ENCODE measurements around the gene PAK1IP1.

DNA sequence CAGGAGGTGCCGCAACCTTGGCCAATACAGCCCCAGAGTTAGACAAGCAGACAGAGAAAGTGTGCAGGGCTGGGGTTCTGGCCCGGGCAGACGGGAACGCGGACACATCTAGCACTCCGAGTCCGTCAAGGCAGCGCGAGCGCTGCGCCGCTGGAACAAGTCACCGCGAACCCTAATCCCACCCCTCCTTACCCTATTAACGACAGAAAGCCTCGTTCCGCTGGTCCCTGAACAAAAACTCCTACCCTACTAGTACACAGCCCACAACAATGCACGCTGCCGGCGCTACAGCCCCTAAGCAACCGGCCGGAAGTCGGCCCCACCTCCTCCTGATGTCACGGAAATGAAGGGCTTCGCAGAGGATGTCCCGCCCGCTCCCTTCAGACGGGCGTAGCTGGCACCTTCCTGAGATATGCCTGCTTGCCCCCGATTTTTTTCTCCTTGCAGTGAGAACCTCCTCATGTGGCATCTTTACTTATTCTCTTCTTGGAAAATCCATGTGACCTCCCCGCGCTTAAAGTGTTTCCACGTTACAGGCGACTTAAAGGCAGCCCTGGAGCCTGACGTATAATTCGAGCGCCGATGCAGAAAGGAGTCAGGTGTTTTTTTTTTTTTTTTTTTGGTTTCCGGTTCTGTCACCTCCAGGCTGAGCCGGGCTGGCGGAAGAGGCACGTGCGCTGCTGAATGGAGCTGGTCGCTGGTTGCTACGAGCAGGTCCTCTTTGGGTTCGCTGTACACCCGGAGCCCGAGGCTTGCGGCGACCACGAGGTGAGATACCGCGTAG lies at the start of gene PAK1IP1, which contains the start of gene C6orf52:
- TF ChIP-seq, protein P1, sequence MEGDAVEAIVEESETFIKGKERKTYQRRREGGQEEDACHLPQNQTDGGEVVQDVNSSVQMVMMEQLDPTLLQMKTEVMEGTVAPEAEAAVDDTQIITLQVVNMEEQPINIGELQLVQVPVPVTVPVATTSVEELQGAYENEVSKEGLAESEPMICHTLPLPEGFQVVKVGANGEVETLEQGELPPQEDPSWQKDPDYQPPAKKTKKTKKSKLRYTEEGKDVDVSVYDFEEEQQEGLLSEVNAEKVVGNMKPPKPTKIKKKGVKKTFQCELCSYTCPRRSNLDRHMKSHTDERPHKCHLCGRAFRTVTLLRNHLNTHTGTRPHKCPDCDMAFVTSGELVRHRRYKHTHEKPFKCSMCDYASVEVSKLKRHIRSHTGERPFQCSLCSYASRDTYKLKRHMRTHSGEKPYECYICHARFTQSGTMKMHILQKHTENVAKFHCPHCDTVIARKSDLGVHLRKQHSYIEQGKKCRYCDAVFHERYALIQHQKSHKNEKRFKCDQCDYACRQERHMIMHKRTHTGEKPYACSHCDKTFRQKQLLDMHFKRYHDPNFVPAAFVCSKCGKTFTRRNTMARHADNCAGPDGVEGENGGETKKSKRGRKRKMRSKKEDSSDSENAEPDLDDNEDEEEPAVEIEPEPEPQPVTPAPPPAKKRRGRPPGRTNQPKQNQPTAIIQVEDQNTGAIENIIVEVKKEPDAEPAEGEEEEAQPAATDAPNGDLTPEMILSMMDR (IDR thresholded peaks at IDR 0.05; ENCODE audit: low read length): no peak
- no peak for TF ChIP-seq EZH2 (IDR thresholded peaks at IDR 0.05; ENCODE audit: borderline replicate concordance, low read length)

All from OCI-LY1 (cell line).